ENCODE results near the gene SLC7A5. TPM values are rescaled to one million over a fixed set of nuclear protein-coding genes. Genes with fewer than 3 reads are reported as not detected.
"Not testable (repeated sequence)": the region's sequence is repeated elsewhere in the genome, so short reads cannot be mapped to it uniquely, and the experiment has no call there.

Gene SLC7A5
- total RNA-seq, 1 donor from 2014 or later = 169 TPM

- H3K36me3 ChIP-seq (ENCODE audit: control insufficient read depth, insufficient read depth, low read length) = no peaks in the 10 kb centered on the region
- H3K4me3 ChIP-seq (ENCODE audit: low read depth, low read length) = no peak overlapping the region
- no peak for DNase-seq (ENCODE audit: low read depth)
- TF ChIP-seq, protein P1, sequence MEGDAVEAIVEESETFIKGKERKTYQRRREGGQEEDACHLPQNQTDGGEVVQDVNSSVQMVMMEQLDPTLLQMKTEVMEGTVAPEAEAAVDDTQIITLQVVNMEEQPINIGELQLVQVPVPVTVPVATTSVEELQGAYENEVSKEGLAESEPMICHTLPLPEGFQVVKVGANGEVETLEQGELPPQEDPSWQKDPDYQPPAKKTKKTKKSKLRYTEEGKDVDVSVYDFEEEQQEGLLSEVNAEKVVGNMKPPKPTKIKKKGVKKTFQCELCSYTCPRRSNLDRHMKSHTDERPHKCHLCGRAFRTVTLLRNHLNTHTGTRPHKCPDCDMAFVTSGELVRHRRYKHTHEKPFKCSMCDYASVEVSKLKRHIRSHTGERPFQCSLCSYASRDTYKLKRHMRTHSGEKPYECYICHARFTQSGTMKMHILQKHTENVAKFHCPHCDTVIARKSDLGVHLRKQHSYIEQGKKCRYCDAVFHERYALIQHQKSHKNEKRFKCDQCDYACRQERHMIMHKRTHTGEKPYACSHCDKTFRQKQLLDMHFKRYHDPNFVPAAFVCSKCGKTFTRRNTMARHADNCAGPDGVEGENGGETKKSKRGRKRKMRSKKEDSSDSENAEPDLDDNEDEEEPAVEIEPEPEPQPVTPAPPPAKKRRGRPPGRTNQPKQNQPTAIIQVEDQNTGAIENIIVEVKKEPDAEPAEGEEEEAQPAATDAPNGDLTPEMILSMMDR (IDR thresholded peaks at IDR 0.05; ENCODE audit: insufficient read depth, low read length, severe bottlenecking) = no peak
- FAIRE-seq = no peak
- peaks cover 16% of the 10 kb centered on the region for H3K27me3 ChIP-seq (ENCODE audit: control insufficient read depth, insufficient read depth, low read length)
These were observed 12.3 kb upstream of the SLC7A5 start for GRCh38 chr16:87881324-87882200.

DNA sequence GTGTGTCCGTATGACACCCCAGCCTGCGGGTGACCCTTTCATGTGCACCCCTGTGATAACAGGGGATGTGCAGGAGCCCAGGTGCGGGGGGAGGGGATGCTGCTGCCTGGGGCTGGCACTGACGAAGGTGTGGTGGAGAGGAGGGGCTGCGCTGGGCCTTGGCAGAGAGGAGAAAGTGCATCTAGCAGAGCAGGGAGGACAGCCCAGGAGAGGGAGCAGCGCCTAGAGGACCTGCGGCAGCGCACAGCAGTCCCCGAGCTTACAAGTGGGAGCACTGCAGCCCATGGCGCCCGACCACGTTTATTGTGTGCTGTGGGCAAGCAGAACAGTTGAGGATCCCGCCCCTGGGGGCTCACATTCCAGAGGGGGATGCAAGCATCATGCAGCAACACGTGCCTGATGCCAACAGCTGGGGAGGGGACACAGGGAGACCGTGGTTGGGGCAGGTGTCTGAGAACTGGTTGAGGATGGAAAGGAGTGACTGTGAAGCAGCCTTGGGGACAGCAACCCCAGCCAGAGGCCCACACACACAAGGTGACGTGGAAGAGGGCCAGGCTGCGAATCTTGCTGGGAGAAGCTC is 10.9 kb upstream of the SLC7A5 start:
- Histone ChIP-seq H3K27me3 (ENCODE audit: control insufficient read depth, insufficient read depth, low read length) (peaks cover 16% of the 10 kb centered on the region), H3K36me3 (ENCODE audit: control insufficient read depth, insufficient read depth, low read length) (no peaks in the 10 kb centered on the region), H3K4me3 (ENCODE audit: low read depth, low read length) (no peak overlapping the region)
- TF ChIP-seq, protein P1 (IDR thresholded peaks at IDR 0.05; ENCODE audit: insufficient read depth, low read length, severe bottlenecking) = no peak
- FAIRE-seq (no peak), DNase-seq (ENCODE audit: low read depth) (no peak)

DNA sequence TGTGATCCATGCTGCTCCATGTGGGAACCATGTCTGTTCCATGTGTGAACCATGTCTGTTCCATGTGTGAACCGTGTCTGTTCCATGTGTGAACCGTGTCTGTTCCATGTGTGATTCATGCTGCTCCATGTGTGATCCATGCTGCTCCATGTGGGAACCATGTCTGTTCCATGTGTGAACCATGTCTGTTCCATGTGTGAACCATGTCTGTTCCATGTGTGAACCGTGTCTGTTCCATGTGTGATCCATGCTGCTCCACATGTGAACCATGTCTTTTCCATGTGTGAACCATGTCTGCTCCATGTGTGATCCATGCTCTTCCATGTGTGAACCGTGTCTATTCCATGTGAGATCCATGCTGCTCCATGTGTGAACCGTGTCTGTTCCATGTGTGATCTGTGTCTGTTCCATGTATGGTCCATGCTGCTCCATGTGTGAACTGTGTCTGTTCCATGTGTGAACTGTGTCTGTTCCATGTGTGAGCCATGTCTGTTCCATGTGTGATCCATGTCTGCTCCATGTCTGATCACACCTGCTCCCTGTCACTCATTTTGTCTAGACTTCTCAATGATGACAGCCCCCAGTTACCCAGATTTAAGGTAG is 10.2 kb upstream of the SLC7A5 start:
- DNase-seq (ENCODE audit: low read depth); H3K4me3 ChIP-seq (ENCODE audit: low read depth, low read length): not testable (repeated sequence)

DNA sequence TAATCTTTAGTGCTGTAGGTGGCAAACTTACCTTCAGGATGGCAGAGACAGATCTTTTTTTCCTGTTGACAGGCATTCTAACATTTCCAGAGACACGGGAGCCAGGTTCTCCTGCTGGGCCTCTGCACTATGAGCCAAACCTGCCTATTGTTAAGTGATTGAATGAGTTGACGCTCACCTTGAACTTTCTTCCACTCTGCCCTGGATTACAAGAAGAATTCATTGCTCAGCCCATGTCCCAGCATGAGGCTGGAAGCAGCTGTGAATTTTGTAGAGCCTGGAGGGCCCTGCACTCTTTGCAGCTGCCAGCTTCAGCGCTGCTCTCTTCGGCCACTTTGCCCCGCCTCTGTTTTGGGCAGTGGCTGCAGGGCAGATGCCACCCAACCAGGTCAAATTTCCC is 9.4 kb upstream of the SLC7A5 start:
- FAIRE-seq (no peak), DNase-seq (ENCODE audit: low read depth) (no peak)
- Histone ChIP-seq H3K4me3 (ENCODE audit: low read depth, low read length) (no peak overlapping the region), H3K27me3 (ENCODE audit: control insufficient read depth, insufficient read depth, low read length) (peaks cover 16% of the 10 kb centered on the region), H3K36me3 (ENCODE audit: control insufficient read depth, insufficient read depth, low read length) (no peaks in the 10 kb centered on the region)
- TF ChIP-seq, protein P1 (IDR thresholded peaks at IDR 0.05; ENCODE audit: insufficient read depth, low read length, severe bottlenecking) = no peak

More for the DNA sequence above, 10.2 kb upstream of the SLC7A5 start:
- FAIRE-seq; H3K36me3 ChIP-seq (ENCODE audit: control insufficient read depth, insufficient read depth, low read length): not testable (repeated sequence)
- peaks cover 16% of the 10 kb centered on the region for H3K27me3 ChIP-seq (ENCODE audit: control insufficient read depth, insufficient read depth, low read length)

- no peaks in the 10 kb centered on the region for H3K36me3 ChIP-seq (ENCODE audit: control insufficient read depth, insufficient read depth, low read length)
- DNase-seq (ENCODE audit: low read depth) (no peak), FAIRE-seq (no peak)
- peaks cover 16% of the 10 kb centered on the region for H3K27me3 ChIP-seq (ENCODE audit: control insufficient read depth, insufficient read depth, low read length)
- TF ChIP-seq, protein P1 (IDR thresholded peaks at IDR 0.05; ENCODE audit: insufficient read depth, low read length, severe bottlenecking) = no peak
- no peak overlapping the region for H3K4me3 ChIP-seq (ENCODE audit: low read depth, low read length)
These were observed 8.7 kb upstream of the SLC7A5 start for GRCh38 chr16:87877942-87878507.

Data from bronchial epithelial cell (primary cell).